ENCODE measurements around the gene SLCO3A1.
"Not testable (repeated sequence)": the region's sequence is repeated elsewhere in the genome, so short reads cannot be mapped to it uniquely, and the experiment has no call there.

SLCO3A1 gene

DNA sequence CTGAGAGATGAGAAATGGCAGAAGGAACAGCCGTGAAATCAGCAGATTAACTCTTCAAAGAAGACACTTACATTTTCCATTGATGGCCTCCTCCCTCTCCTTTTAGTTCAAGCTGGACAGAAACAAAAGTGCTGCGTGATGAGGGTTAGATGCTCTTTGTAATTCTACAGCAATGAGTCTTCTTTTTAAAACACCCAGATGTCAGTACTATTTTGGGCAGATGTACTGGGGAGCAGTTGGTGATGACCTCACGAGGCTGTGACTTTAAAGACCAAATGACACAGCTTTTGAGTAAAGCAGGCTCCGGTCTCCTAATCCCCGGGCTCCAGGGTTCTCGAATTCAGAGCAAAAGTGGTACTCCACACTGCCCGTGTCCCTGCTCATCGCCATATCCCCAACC lies 198.2 kb downstream of the SLCO3A1 start:
- TF ChIP-seq, protein P1, sequence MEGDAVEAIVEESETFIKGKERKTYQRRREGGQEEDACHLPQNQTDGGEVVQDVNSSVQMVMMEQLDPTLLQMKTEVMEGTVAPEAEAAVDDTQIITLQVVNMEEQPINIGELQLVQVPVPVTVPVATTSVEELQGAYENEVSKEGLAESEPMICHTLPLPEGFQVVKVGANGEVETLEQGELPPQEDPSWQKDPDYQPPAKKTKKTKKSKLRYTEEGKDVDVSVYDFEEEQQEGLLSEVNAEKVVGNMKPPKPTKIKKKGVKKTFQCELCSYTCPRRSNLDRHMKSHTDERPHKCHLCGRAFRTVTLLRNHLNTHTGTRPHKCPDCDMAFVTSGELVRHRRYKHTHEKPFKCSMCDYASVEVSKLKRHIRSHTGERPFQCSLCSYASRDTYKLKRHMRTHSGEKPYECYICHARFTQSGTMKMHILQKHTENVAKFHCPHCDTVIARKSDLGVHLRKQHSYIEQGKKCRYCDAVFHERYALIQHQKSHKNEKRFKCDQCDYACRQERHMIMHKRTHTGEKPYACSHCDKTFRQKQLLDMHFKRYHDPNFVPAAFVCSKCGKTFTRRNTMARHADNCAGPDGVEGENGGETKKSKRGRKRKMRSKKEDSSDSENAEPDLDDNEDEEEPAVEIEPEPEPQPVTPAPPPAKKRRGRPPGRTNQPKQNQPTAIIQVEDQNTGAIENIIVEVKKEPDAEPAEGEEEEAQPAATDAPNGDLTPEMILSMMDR (IDR thresholded peaks at IDR 0.05; ENCODE audit: extremely low read depth, missing control alignments) = no peak
- no peak for DNase-seq (ENCODE audit: low spot score)

DNA sequence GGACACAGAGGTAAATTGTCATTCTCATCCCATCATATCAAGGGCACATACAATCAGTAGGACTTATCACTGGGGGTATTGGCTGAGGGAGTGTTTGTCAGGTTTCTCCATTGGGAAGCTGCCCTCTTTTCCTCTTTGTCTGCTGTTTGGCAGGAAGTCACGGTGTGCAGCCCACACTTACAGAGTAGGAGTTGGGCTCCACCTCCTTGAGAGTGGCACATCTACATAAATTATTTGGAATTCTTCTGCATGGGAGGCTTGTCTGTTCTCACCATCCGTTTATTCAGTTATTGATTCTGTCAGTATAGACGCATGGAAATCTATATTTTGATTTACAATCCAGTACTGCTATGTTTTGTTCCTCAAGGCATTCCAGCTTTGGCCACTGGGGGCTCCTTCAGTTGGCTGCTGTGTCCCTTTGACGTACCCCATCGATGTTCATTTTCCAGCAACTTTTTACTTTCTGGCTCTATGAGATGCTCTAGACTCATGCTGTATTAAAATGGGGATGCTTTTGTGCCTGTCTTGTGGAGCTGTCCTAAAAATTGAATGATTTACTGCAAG lies 200.3 kb downstream of the SLCO3A1 start:
- DNase-seq (ENCODE audit: low spot score) = no peak
- TF ChIP-seq, protein P1 (IDR thresholded peaks at IDR 0.05; ENCODE audit: extremely low read depth, missing control alignments) = no peak

DNA sequence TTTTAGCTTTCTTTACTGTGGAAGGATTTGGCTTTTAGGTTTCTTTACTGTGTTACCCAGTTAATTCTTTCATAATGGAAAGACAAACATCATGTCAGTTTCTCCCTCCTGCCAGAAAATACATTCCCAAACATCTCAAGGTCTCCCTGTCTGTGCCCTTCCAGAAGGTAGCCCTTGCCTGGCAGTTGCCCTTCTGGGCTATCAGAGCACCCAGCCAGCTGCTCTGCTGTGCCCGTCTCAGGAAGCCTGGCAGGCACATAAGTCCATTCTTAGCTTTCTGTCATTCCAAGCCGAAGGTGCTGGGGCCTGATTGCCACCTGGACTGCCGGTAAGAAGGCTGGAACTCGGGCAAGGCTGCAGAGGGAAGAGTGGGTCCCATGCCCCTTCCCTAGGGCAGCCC lies 203.4 kb downstream of the SLCO3A1 start:
- DNase-seq (ENCODE audit: low spot score) = no peak
- TF ChIP-seq, protein P1 (IDR thresholded peaks at IDR 0.05; ENCODE audit: extremely low read depth, missing control alignments) = no peak

DNA sequence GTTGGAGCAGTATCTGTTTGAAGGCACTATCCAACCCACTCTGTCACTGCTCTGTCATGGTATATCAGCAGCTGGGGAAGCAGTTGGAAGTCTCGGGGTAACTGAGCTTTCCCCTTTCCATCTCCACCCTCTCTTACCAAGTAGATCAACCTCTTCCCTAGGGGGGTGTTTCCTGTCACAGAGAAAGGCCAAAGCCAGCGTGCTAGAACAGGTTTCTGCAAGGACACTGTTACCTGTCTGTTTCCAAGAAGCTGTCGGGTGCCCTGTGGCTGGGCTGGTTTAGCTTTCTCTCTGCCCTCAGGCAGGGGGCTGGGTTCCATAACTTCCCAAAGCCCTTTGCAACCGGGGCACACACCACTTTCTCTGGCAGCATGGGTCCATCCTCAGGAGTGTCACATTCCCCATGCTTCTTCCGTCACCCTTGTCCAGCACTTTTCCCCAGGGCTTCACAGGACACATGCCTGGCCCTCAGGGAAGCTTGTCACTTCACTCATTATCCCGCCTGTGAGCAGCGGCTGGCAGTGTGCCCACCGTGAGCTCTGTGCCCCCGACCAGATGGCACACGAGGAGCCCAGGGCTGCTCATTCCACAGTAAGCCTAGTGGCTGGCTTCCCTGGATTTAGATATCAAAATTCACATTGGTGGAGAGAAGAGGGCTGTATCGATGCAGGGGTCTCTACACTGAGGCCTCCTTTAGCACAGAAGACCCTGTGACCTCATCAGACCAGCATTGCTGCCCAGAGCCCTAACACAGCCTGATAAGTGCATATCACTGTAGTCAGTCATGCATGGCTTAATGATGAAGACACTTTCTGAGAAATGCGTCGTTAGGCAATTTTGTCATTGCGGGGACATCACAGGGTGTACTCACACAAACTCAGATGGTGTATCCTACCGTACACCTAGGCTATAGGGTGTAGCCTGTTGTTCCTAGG lies 205.8 kb downstream of the SLCO3A1 start:
- no peak for DNase-seq (ENCODE audit: low spot score)
- TF ChIP-seq, protein P1 (IDR thresholded peaks at IDR 0.05; ENCODE audit: extremely low read depth, missing control alignments) = no peak

DNA sequence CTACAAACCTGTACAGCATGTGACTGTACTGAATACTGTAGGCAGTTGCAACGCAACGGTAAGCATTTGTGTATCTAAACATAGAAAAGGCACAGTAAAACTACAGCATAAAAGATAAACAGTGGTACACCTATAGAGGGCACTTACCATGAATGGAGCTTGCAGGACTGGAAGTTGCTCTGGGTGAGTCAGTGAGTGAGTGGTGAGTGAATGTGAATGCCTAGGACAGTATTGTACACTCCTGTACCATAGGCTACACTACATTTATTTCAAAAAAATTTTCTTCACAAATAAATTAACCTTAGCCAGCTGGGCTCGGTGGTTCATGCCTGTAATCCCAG lies 206.4 kb downstream of the SLCO3A1 start:
- DNase-seq (ENCODE audit: low spot score) = not testable (repeated sequence)

DNA sequence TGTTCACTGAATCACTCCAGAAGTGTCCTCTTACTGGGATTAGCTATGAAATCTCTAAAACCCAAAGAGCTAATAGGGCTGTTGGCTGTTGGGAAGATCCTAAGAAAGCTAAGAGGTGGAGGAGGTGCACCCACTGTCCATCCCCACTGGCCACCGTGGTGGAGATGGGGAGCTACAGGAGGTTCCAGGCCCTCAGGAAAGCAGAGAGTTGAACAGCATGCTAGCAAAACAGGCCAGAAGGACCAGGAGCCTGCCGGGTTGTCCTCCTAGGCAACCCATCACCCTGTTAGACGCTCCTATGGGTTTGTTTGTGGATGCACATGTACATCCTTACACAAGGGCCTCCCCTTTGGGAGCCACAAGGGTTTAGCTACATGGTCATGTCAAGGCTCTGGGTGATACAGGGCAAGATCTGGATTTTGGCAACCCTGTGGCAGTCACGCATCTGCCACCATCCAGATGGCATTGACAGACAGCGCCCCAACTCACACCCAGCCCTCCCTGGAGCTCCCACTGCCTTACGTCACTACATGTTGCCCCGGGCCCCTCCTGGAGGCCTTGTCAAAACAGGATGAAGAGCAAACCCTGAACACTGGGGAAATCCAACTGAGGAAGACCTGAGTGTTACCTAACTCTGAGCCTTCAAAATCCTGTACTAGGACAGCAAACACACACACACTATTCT lies 208.1 kb downstream of the SLCO3A1 start:
- DNase-seq (ENCODE audit: low spot score) = no peak
- TF ChIP-seq, protein P1 (IDR thresholded peaks at IDR 0.05; ENCODE audit: extremely low read depth, missing control alignments) = no peak

DNA sequence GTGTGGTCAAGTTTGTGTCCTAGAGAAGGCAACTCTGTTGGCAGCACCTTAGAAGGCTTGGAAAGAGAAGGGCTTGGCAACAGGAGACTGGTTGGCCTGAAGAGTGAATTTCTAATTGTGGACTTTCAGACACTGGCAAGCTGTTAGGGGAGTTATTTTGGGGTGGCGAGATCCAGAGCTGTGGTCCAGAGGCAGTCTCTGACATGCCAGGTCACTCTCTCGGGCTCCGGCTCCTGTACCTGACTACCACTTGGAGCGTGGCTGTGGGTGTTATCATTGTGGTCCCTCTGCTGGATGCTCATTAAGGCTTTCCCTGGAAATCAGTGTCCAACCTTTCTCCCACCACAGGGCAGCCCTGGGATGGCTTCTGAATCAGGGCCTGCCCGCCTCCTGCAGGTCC lies 209.0 kb downstream of the SLCO3A1 start:
- DNase-seq (ENCODE audit: low spot score) = no peak

More for the DNA sequence above, 209.0 kb downstream of the SLCO3A1 start:
- TF ChIP-seq, protein P1 (IDR thresholded peaks at IDR 0.05; ENCODE audit: extremely low read depth, missing control alignments) = no peak

Measured in GM20000 (cell line).